Measurements from ENCODE around the gene SMPD3. TPM values are rescaled to one million over a fixed set of nuclear protein-coding genes. Genes with fewer than 3 reads are reported as not detected.

SMPD3 gene
- total and polyA plus RNA-seq, 7 donors, result 0.49 to 29.7 (median 2.8) TPM

DNA sequence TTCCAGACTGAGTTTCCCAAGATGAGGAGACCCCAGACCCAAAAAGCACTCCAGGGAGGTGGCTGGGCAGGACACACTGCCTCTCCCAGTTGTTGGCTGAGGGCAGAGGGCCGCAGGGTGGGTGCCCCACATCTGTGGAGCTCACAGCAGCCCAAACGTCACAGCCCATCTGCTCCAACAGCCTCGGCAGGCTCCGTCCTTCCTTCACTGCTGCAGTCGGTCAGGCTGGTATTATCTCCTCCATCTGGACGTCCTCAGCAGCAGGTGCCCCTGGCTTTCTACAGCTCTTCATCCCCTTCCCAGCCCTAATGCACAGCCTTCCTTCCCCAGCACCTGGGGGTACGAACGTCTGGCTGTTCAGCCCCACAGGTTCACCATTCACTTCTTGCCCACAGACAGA is 82.2 kb downstream of the SMPD3 start:
- TF ChIP-seq CTCF (IDR thresholded peaks at IDR 0.05) (no peak), EP300 (IDR thresholded peaks at IDR 0.05) (no peak), POLR2A (IDR thresholded peaks at IDR 0.05) (no peak), POLR2AphosphoS5 (IDR thresholded peaks at IDR 0.05) (no peak)
- Histone ChIP-seq H3K4me3 (no peak overlapping the region), H3K4me1 (peaks cover 0 to 12% (median 0%) of the 10 kb centered on the region in 4 donors), H3K9me3 (no peaks in the 10 kb centered on the region), H3K27ac (no peak overlapping the region), H3K36me3 (no peaks in the 10 kb centered on the region), H3K27me3 (peaks cover 4 to 52% (median 31%) of the 10 kb centered on the region in 3 donors)
- intact Hi-C loops (cut with DNase I), result no loop called here
- 65 to 79% methylated on average over 8 of the region's 8 CpGs for WGBS, 2 donors
- DNase-seq, result no peak

DNA sequence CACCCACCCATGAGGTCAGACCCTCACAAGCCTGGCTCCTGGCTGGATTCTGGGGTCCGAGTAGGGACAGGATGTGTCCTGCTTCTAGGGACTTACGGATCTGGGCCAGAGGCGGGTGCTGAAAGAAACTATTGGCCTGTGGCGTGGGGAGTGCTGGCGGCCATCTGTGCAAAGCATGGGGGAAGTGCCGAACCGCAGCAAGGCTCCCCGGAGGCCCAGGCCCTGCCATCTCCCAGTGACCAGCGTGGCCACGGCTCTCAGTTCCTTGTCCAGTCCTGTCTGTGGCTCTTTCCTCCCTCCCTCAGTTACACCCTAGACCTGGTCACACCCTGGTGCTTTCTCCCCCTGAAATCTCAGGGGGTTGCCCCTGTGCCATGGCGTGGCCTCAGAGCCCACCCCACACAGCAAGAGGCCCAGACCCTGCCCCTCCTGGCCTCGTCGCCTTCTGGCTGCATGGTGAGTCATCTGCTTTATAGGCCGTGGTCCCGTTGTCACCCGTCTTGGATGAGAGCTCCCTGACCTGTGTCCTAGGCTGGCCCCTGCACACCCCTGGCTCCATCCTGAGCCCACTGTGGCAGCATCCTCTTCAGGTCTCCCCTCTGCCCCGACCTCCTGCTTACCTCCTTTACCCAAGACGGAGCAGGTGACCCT is 83.0 kb downstream of the SMPD3 start:
- H3K9me3 ChIP-seq, result no peaks in the 10 kb centered on the region
- DNase-seq, result no peak
- peaks cover 0 to 12% (median 0%) of the 10 kb centered on the region in 4 donors for H3K4me1 ChIP-seq
- no peak for TF ChIP-seq CTCF (IDR thresholded peaks at IDR 0.05)
- no peak for TF ChIP-seq POLR2A (IDR thresholded peaks at IDR 0.05)
- no peak for TF ChIP-seq POLR2AphosphoS5 (IDR thresholded peaks at IDR 0.05)
- TF ChIP-seq EP300 (IDR thresholded peaks at IDR 0.05), result no peak
- 62 to 76% methylated on average over 18 of the region's 18 CpGs for WGBS, 2 donors
- no peak overlapping the region for H3K27ac ChIP-seq
- peaks cover 0 to 3% (median 0%) of the 10 kb centered on the region in 4 donors for H3K36me3 ChIP-seq
- H3K27me3 ChIP-seq, result peaks cover 4 to 52% (median 31%) of the 10 kb centered on the region in 3 donors
- no peak overlapping the region for H3K4me3 ChIP-seq
- intact Hi-C loops (cut with DNase I), result no loop called here

GRCh38 chr16:68364561-68364998 is 83.7 kb downstream of the SMPD3 start:
- TF ChIP-seq POLR2AphosphoS5 (IDR thresholded peaks at IDR 0.05) (no peak), POLR2A (IDR thresholded peaks at IDR 0.05) (no peak)
- H3K27me3 ChIP-seq, result peaks cover 4 to 52% (median 31%) of the 10 kb centered on the region in 3 donors
- WGBS, 2 donors, result 75 to 80% methylated on average over 14 of the region's 14 CpGs

GRCh38 chr16:68363658-68364521 is 84.4 kb downstream of the SMPD3 start:
- intact Hi-C loops (cut with DNase I), result no loop called here
- peaks cover 0 to 11% (median 0%) of the 10 kb centered on the region in 4 donors for H3K36me3 ChIP-seq
- no peak for DNase-seq
- peaks cover 4 to 52% (median 31%) of the 10 kb centered on the region in 3 donors for H3K27me3 ChIP-seq
- WGBS, 2 donors, result 76 to 79% methylated on average over 22 of the region's 22 CpGs
- TF ChIP-seq EP300 (IDR thresholded peaks at IDR 0.05) (no peak), CTCF (IDR thresholded peaks at IDR 0.05) (no peak), POLR2AphosphoS5 (IDR thresholded peaks at IDR 0.05) (no peak), POLR2A (IDR thresholded peaks at IDR 0.05) (no peak)
- H3K4me1 ChIP-seq, result peaks cover 0 to 12% (median 0%) of the 10 kb centered on the region in 4 donors
- H3K4me3 ChIP-seq, result no peak overlapping the region
- no peak overlapping the region for H3K27ac ChIP-seq
- H3K9me3 ChIP-seq, result no peaks in the 10 kb centered on the region

More at GRCh38 chr16:68364561-68364998, 83.7 kb downstream of the SMPD3 start:
- H3K4me3 ChIP-seq, result no peak overlapping the region
- DNase-seq, result no peak
- peaks cover 0 to 12% (median 0%) of the 10 kb centered on the region in 4 donors for H3K4me1 ChIP-seq
- H3K27ac ChIP-seq, result no peak overlapping the region
- no peaks in the 10 kb centered on the region for H3K9me3 ChIP-seq
- intact Hi-C loops (cut with DNase I), result no loop called here
- peaks cover 0 to 4% (median 0%) of the 10 kb centered on the region in 4 donors for H3K36me3 ChIP-seq

Data from sigmoid colon (tissue), 7 donors.